Endometrium (tissue), 2 donors: ENCODE data around the gene ADAT3.
"Not testable (repeated sequence)": the region's sequence is repeated elsewhere in the genome, so short reads cannot be mapped to it uniquely, and the experiment has no call there.

ENCODE experiments used
- FAIRE-seq: peaks from 2 replicates; lab custom pipeline; 2012; peaks lifted over from hg19 to GRCh38; lab: Jason Lieb, UNC
- donor health status: control.
- donor health status: control.

The ADAT3 gene

DNA sequence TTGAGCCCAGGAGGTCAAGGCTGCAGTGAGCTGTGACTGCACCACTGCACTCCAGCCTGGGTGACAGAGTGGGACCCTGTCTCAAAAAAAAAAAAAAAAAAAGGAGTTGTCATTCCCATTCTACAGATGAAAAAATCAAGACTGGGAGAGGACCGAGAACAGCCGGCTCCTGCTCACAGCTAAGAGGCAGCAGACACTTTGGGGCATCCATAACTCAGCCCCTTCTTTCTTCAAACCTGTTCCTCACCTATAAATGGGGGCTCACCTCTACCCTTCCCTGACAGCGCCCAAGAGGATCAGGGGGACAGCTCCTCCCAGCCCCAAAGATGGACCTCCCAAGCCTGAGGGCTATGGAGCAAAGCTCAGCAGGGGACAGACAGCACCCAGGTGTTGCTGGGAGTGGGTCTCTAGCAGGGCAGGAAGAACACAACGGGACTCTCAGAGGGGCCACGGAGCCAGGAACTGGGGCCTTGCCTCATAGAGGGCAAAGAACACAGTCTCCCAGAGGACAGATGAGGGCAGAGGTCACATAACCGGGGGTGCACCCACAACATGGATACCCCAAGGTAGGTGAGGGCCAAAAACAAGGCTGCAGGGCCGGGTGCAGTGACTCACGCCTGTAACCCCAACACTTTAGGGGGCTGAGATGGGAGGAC is 38.4 kb upstream of the ADAT3 start:
- no peak for FAIRE-seq

GRCh38 chr19:1867349-1867724 is 37.9 kb upstream of the ADAT3 start:
- FAIRE-seq: no peak

- no peak for FAIRE-seq
Measured at GRCh38 chr19:1868971-1869370, 36.2 kb upstream of the ADAT3 start.

DNA sequence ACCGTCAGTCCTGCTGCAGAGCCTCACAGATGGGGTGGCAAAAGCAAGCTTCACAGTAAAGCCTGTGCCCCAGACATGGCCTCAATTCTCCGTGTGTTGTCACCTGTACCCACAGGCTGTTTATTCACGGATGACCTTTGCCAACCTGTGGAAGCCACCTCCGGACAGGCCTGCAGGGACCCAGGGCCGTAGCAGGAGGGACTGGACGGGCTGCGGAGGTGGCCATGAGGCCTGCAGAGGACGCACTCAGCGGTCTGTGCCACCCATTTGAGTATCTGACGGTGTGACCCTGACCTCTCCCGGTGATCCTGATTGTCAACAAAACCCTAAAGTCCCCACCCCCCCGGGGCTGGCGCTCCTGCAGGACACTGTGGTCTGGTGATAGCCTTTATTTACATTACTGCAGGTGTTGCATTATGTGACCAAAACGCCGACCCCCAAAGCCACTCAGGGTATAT is 34.0 kb upstream of the ADAT3 start:
- no peak for FAIRE-seq

DNA sequence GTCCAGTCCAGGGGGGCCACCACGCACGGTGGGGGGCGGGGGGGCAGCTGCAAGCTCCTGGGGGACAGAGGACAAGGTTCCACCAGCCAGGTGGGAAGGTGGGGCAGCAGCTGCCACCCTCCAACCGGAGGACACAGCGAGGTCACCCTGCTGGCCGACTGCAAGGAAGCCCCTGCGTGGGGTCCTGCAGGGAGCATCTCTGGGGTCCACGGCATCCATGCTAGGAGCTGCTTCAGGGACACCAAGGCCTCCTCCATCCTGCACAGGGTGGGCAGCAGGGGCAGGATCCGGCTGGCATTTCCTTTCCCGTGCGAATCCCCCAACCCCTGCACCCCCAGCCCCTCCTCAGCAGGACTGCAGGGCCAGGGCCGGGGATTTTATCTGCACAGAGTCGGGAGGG is 33.6 kb upstream of the ADAT3 start:
- FAIRE-seq: no peak

GRCh38 chr19:1872807-1873523 is 32.2 kb upstream of the ADAT3 start:
- FAIRE-seq: no peak

- no peak for FAIRE-seq
Measured at GRCh38 chr19:1873524-1874473, 31.4 kb upstream of the ADAT3 start.

GRCh38 chr19:1874554-1875185 is 30.5 kb upstream of the ADAT3 start:
- peak; percentile 55 for FAIRE-seq

DNA sequence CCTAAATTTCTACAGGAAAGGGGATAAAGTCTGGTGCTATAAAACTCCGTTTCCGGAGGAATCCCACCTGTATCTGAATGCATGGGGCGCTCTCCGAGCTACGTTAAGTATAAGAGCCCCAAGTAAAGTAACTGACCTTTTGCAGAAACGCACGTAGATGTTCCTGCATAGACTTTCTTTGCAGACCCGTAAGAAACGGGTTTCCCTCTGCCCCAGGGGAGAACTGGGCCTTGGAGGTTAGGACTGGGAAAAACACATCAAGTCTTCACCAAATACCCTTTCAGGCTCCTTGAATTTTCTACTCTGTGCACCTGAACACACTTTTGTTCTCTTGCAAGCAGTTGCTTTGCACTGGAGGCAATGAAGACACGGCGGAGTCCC is 29.9 kb upstream of the ADAT3 start:
- FAIRE-seq: not testable (repeated sequence)

DNA sequence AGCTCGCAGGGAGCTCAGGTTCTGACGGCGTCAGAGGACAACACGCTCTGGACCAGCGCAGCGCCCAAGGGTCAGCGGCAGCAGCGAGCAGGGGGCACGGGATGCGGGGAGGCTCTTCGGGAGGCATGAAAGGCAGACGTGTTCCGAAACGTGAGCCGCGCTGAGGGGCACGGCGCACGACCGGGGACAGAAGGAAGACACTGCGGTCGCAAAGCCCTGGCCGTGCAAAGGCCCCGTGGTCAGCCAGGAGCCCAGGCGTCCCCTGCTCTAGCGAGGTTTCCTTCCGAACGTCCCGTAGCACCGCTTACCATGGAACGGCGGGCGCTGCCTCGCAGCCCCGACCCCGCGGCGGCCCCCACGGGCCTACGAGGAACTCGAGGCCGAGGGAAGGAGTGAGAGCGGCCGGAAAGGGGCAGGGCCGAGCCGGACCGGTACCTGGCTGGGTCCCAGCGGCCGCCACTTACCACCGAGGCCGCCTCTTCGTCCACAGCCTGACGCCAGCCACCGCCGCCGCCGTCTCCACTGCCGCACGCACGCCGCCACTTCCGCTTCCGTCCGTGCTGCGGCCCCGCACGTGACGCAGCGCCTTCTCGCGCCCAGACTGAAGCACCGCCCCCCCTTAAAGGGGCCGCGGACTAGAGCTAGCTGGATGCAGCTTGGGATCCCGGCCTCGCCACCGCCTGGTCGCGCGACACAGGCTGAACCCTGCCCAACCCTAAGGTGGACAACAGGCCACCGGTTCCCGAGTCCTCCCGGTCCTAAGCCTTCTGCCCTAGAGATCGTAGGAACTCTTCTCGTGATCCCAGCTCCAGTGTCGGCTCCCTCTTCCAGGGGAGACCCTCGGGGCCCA is 29.3 kb upstream of the ADAT3 start:
- FAIRE-seq: no peak

DNA sequence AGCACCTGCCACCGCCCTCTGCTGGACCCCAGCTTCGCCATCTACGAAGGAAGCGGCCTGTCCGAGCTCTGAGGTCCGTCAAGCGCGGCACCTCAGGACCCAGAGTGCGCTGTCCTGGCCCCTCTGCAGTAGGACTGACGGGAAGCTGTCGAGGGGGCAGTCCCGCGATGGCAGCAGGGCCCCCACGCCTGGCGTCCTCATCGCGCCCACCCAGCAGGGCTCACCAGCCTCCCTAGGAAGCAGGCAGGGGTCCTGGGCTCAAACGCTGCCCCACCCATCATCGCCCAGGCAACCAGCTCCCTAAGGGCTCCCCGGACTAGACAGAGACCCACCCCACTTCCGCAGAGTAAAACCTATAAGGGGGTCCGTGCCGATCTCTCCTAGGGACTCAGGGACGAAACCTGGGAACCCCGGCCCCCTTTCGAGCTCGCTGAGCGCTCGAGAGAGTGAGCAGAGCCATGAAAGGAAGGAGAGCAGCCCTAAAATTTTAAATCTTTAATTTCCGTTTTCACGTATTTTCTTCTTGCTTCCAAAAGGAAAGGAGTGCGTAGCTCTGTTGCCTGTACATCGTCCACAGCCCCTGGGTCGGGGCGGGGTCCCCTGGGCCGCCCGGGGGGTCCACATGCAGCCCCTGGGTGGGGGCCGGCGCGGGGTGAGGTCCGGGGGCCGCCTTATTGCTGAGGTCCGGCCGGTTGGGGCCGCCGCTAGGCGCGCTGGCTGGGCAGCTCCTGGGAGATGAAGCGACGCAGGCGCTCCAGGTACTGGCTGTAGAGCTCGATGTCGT is 28.5 kb upstream of the ADAT3 start:
- not testable (repeated sequence) for FAIRE-seq

- not testable (repeated sequence) for FAIRE-seq
Measured at GRCh38 chr19:1877280-1877660, 27.9 kb upstream of the ADAT3 start.

GRCh38 chr19:1878583-1878982 is 26.6 kb upstream of the ADAT3 start:
- FAIRE-seq: not testable (repeated sequence)

GRCh38 chr19:1879982-1880381 is 25.2 kb upstream of the ADAT3 start:
- not testable (repeated sequence) for FAIRE-seq

GRCh38 chr19:1880611-1881392 is 24.4 kb upstream of the ADAT3 start:
- no peak for FAIRE-seq

DNA sequence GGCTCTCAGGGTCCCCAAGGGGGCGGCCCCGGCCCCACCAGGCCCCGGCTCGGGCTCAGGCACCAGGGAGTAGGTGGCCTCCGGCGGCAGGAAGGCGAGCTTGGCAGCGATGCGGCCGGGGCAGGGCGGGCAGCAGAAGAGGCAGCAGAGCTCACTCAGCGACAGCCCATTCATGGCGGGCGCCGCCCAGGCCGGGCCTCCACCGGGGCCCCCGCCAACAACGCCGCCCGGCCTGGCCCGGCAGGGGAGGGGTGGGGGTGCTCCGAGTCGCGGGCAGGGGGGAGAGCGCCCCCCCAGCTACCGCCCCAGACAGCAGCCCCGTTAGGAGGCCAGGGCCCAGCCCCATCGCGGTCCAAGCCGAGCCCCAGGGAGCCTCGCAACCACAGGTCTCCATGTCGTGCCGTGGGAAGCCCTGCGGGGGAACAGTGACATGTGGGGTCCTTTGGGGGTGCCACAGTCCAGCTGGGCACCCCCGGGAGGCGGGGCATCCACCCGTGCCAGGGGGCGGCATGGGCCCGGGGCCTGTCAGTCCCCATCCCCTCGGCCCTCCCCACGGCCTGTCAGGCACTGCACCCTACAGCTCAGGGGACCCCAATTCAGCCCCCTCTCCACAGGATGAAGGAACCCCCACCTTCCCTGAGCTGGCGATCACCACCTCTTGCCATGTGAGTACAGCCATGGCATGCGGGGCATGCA is 23.7 kb upstream of the ADAT3 start:
- not testable (repeated sequence) for FAIRE-seq

- FAIRE-seq: no peak
Measured at GRCh38 chr19:1882089-1882785, 23.0 kb upstream of the ADAT3 start.
